Spinal cord (tissue), 10 donors: ENCODE measurements around the gene USP43. TPM values are rescaled to one million over a fixed set of nuclear protein-coding genes. Genes with fewer than 3 reads are reported as not detected.
"Not testable (repeated sequence)": the region's sequence is repeated elsewhere in the genome, so short reads cannot be mapped to it uniquely, and the experiment has no call there.

ENCODE experiments used
- DNase-seq, 6 donors: peaks; one replicate each; pipeline versions ENCODE4 v3.0.0 to v3.0.0-alpha.2; 2013 to 2015; ENCODE audit warnings: low spot score in 6 of 6, low read depth in 4 of 6
- H3K27ac ChIP-seq: one replicate; pipeline ENCODE4 v1.5.1; 2013; ENCODE audit warnings: low read depth, low read length, control low read depth
- H3K27me3 ChIP-seq: one replicate; pipeline ENCODE4 v1.6.1; 2013; ENCODE audit warnings: low read length; ENCODE audit not compliant: control insufficient read depth, insufficient read depth
- H3K36me3 ChIP-seq: one replicate; pipeline ENCODE4 v1.6.1; 2013; ENCODE audit warnings: low read length; ENCODE audit not compliant: control insufficient read depth, insufficient read depth
- H3K4me1 ChIP-seq: one replicate; pipeline ENCODE4 v1.6.1; 2013; ENCODE audit warnings: low read length; ENCODE audit not compliant: control insufficient read depth, insufficient read depth
- H3K4me3 ChIP-seq: one replicate; pipeline ENCODE4 v1.5.1; 2013; ENCODE audit warnings: low read depth, low read length, control low read depth
- H3K9me3 ChIP-seq: one replicate; pipeline ENCODE4 v1.6.1; 2013; ENCODE audit warnings: low read length; ENCODE audit not compliant: control insufficient read depth, insufficient read depth
- WGBS: methylation state at CpG from one replicate; pipeline ENCODE4 v1.1.5; 2013; ENCODE audit warnings: missing lambda C conversion rate; ENCODE audit not compliant: insufficient coverage; 5-methylcytosine and 5-hydroxymethylcytosine counted together
- polyA plus RNA-seq, 2 donors: library from polyadenylated mRNA; unstranded; fragments of 120-200 nt; gene quantifications; one replicate each; pipeline ENCODE4 v1.2.1, GENCODE V29; 2013; ENCODE audit not compliant: insufficient read length in 2 of 2
- total RNA-seq, 2 donors: library from RNA; depleted of rRNA in 1 of 2; stranded (reverse); fragments of 120-200 nt in 1 of 2; fragments of >200 nt in 1 of 2; gene quantifications; one replicate each; pipeline versions ENCODE4 v1.2.3 to v1.2.4, GENCODE V29; 2013 to 2014
- donor health status: healthy.

The USP43 gene
- total and polyA plus RNA-seq, 4 donors, result 1.4 to 6.5 (median 4.9) TPM

- Histone ChIP-seq H3K36me3 (no peaks in the 10 kb centered on the region), H3K27me3 (no peaks in the 10 kb centered on the region), H3K27ac (no peak overlapping the region), H3K4me3 (no peak overlapping the region), H3K9me3 (no peaks in the 10 kb centered on the region), H3K4me1 (no peaks in the 10 kb centered on the region)
- peak in 1 of 6 donors; percentile 84 for DNase-seq
- 68% methylated on average over 2 of the region's 4 CpGs for WGBS
Observed at GRCh38 chr17:9658593-9659211, 13.4 kb downstream of the USP43 start.

- H3K36me3 ChIP-seq, result no peaks in the 10 kb centered on the region
- H3K27ac ChIP-seq, result no peak overlapping the region
- no peaks in the 10 kb centered on the region for H3K9me3 ChIP-seq
- no CpG with 5 or more reads among the region's 2 CpGs for WGBS
- H3K4me1 ChIP-seq, result no peaks in the 10 kb centered on the region
- no peak overlapping the region for H3K4me3 ChIP-seq
- no peaks in the 10 kb centered on the region for H3K27me3 ChIP-seq
- no peak for DNase-seq
Observed at GRCh38 chr17:9661027-9661426, 15.7 kb downstream of the USP43 start.

- H3K4me3 ChIP-seq, H3K27ac ChIP-seq, H3K36me3 ChIP-seq, H3K4me1 ChIP-seq, H3K27me3 ChIP-seq, H3K9me3 ChIP-seq, DNase-seq: not testable (repeated sequence)
- 96% methylated on average over 11 of the region's 11 CpGs for WGBS
Observed at GRCh38 chr17:9663511-9663910, 18.2 kb downstream of the USP43 start.

- H3K4me1 ChIP-seq, result no peaks in the 10 kb centered on the region
- H3K36me3 ChIP-seq, result no peaks in the 10 kb centered on the region
- no peak for DNase-seq
- H3K9me3 ChIP-seq, result no peaks in the 10 kb centered on the region
- 100% methylated on average over 2 of the region's 5 CpGs for WGBS
- no peak overlapping the region for H3K27ac ChIP-seq
- H3K27me3 ChIP-seq, result no peaks in the 10 kb centered on the region
- no peak overlapping the region for H3K4me3 ChIP-seq
Observed at GRCh38 chr17:9666461-9667050, 21.2 kb downstream of the USP43 start.

GRCh38 chr17:9668517-9668916, 23.2 kb downstream of the USP43 start:
- Histone ChIP-seq H3K4me3 (no peak overlapping the region), H3K4me1 (no peaks in the 10 kb centered on the region), H3K27ac (no peak overlapping the region), H3K36me3 (no peaks in the 10 kb centered on the region), H3K27me3 (no peaks in the 10 kb centered on the region), H3K9me3 (no peaks in the 10 kb centered on the region)
- no CpG with 5 or more reads among the region's 6 CpGs for WGBS
- DNase-seq, result no peak

- Histone ChIP-seq H3K9me3 (no peaks in the 10 kb centered on the region), H3K4me3 (no peak overlapping the region), H3K4me1 (no peaks in the 10 kb centered on the region), H3K27ac (no peak overlapping the region), H3K36me3 (no peaks in the 10 kb centered on the region), H3K27me3 (no peaks in the 10 kb centered on the region)
- 95% methylated on average over 5 of the region's 6 CpGs for WGBS
- no peak for DNase-seq
Observed at GRCh38 chr17:9669551-9670008, 24.3 kb downstream of the USP43 start.

- Histone ChIP-seq H3K27ac (no peak overlapping the region), H3K36me3 (no peaks in the 10 kb centered on the region), H3K9me3 (no peaks in the 10 kb centered on the region), H3K4me3 (no peak overlapping the region), H3K27me3 (no peaks in the 10 kb centered on the region), H3K4me1 (no peaks in the 10 kb centered on the region)
- DNase-seq, result no peak
- WGBS, result 90% methylated on average over 7 of the region's 8 CpGs
Observed at GRCh38 chr17:9670596-9670995, 25.3 kb downstream of the USP43 start.

GRCh38 chr17:9671559-9671958, 26.2 kb downstream of the USP43 start:
- peak in 1 of 6 donors; percentile 17 for DNase-seq
- no peaks in the 10 kb centered on the region for H3K36me3 ChIP-seq
- no peak overlapping the region for H3K27ac ChIP-seq
- no peaks in the 10 kb centered on the region for H3K9me3 ChIP-seq
- H3K4me1 ChIP-seq, result no peaks in the 10 kb centered on the region
- WGBS, result 35% methylated on average over 3 of the region's 4 CpGs
- H3K27me3 ChIP-seq, result no peaks in the 10 kb centered on the region
- H3K4me3 ChIP-seq, result no peak overlapping the region

GRCh38 chr17:9672266-9672665, 26.9 kb downstream of the USP43 start:
- WGBS, result 100% methylated on average over 2 of the region's 8 CpGs
- Histone ChIP-seq H3K9me3 (no peaks in the 10 kb centered on the region), H3K27ac (no peak overlapping the region), H3K36me3 (no peaks in the 10 kb centered on the region), H3K4me1 (no peaks in the 10 kb centered on the region), H3K4me3 (no peak overlapping the region), H3K27me3 (no peaks in the 10 kb centered on the region)
- DNase-seq, result no peak

- no peaks in the 10 kb centered on the region for H3K27me3 ChIP-seq
- no peak overlapping the region for H3K4me3 ChIP-seq
- no peaks in the 10 kb centered on the region for H3K9me3 ChIP-seq
- 93% methylated on average over 5 of the region's 6 CpGs for WGBS
- no peaks in the 10 kb centered on the region for H3K4me1 ChIP-seq
- DNase-seq, result no peak
- no peaks in the 10 kb centered on the region for H3K36me3 ChIP-seq
- no peak overlapping the region for H3K27ac ChIP-seq
Observed at GRCh38 chr17:9672691-9673090, 27.4 kb downstream of the USP43 start.
